22Rv1 (cell line): ENCODE results near the gene ANGPTL1.

ENCODE experiments used
- ZFX ChIP-seq: fragments of 450-650 bp; IDR thresholded peaks from 2 replicates; pipeline ENCODE4 v1.6.1; 2017; ENCODE audit warnings: antibody characterized with exemption, borderline replicate concordance
- TF ChIP-seq, protein P1 (sequence below): fragments of 450-650 bp; IDR thresholded peaks from 2 replicates; pipeline ENCODE4 v1.5.1; 2017; ENCODE audit warnings: mild to moderate bottlenecking

DNA sequence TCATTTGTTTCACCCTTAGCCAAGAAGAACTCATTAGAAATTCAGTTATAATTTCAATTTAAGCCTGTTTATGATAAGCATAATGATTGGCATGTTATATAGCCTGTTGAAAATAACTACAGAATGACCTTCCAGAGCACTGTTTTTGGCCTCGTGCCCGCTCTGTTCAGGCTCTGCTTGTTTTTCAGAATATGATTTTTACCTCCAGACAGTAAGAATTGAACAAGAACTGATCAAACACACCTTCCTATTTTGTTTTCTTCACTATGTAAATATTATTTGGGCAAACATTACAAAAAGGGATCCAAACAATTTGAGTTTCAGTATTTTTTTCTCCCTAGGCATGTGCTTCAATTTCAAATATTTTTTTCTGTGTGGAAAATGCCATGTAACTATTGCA is 48.1 kb upstream of the ANGPTL1 start:
- TF ChIP-seq, protein P1, sequence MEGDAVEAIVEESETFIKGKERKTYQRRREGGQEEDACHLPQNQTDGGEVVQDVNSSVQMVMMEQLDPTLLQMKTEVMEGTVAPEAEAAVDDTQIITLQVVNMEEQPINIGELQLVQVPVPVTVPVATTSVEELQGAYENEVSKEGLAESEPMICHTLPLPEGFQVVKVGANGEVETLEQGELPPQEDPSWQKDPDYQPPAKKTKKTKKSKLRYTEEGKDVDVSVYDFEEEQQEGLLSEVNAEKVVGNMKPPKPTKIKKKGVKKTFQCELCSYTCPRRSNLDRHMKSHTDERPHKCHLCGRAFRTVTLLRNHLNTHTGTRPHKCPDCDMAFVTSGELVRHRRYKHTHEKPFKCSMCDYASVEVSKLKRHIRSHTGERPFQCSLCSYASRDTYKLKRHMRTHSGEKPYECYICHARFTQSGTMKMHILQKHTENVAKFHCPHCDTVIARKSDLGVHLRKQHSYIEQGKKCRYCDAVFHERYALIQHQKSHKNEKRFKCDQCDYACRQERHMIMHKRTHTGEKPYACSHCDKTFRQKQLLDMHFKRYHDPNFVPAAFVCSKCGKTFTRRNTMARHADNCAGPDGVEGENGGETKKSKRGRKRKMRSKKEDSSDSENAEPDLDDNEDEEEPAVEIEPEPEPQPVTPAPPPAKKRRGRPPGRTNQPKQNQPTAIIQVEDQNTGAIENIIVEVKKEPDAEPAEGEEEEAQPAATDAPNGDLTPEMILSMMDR = no peak
- TF ChIP-seq ZFX = no peak
